NCI-H2227 (cell line): ENCODE data around the gene RPL27A.
"Not testable (repeated sequence)": the region's sequence is repeated elsewhere in the genome, so short reads cannot be mapped to it uniquely, and the experiment has no call there.

Source experiments
- DNase-seq: peaks from one replicate; lab custom pipeline; 2025; ENCODE audit not compliant: unreplicated experiment; lab: John Stamatoyannopoulos, UW

Gene RPL27A

GRCh38 chr11:8682303-8683114 lies at the start of gene RPL27A, which contains the start of gene TRIM66:
TSS of gene RPL27A (plus strand) at chr11:8682792. CDS start at chr11:8682814, 22 bp downstream.
TSS of gene TRIM66 (minus strand) at chr11:8682665. CDS start at chr11:8672274, 10,391 bp downstream.
- peak; percentile 98 for DNase-seq

- no peak for DNase-seq
Observed at GRCh38 chr11:8634498-8634897, 48.1 kb upstream of the RPL27A start.

- DNase-seq: no peak
Observed at GRCh38 chr11:8636127-8636526, 46.5 kb upstream of the RPL27A start.

GRCh38 chr11:8638300-8638699 lies 44.3 kb upstream of the RPL27A start:
- DNase-seq: no peak

- DNase-seq: no peak
Observed at GRCh38 chr11:8639655-8640054, 42.9 kb upstream of the RPL27A start.

GRCh38 chr11:8640267-8640906 lies 42.2 kb upstream of the RPL27A start:
- DNase-seq: no peak

GRCh38 chr11:8641332-8641731 lies 41.3 kb upstream of the RPL27A start:
- no peak for DNase-seq

GRCh38 chr11:8642196-8642841 lies 40.3 kb upstream of the RPL27A start:
- no peak for DNase-seq

- no peak for DNase-seq
Observed at GRCh38 chr11:8646873-8647272, 35.7 kb upstream of the RPL27A start.

GRCh38 chr11:8649361-8649760 lies 33.2 kb upstream of the RPL27A start:
- DNase-seq: no peak

- no peak for DNase-seq
Observed at GRCh38 chr11:8650401-8650990, 32.1 kb upstream of the RPL27A start.

- DNase-seq: no peak
Observed at GRCh38 chr11:8652140-8652539, 30.5 kb upstream of the RPL27A start.

- no peak for DNase-seq
Observed at GRCh38 chr11:8654503-8654902, 28.1 kb upstream of the RPL27A start.

GRCh38 chr11:8656291-8656690 lies 26.3 kb upstream of the RPL27A start:
- no peak for DNase-seq

GRCh38 chr11:8658321-8659057 lies 24.1 kb upstream of the RPL27A start:
- peak; percentile 69 for DNase-seq

- no peak for DNase-seq
Observed at GRCh38 chr11:8661001-8661795, 21.4 kb upstream of the RPL27A start.

GRCh38 chr11:8665222-8665621 lies 17.4 kb upstream of the RPL27A start:
- no peak for DNase-seq

GRCh38 chr11:8670081-8670480 lies 12.5 kb upstream of the RPL27A start:
- not testable (repeated sequence) for DNase-seq

GRCh38 chr11:8671193-8671612 lies 11.4 kb upstream of the RPL27A start:
- peak; percentile 81 for DNase-seq

- no peak for DNase-seq
Observed at GRCh38 chr11:8671651-8672062, 10.9 kb upstream of the RPL27A start.
